ENCODE measurements around the gene DSG1.

The DSG1 gene

GRCh38 chr18:31373641-31374040 is 55.7 kb downstream of the DSG1 start:
- Histone ChIP-seq H3K4me1 (ENCODE audit: insufficient read depth, low read length) (no peaks in the 10 kb centered on the region), H3K36me3 (ENCODE audit: insufficient read depth, low read length) (no peaks in the 10 kb centered on the region), H3K9ac (ENCODE audit: low read depth, low read length) (no peak overlapping the region), H3K9me3 (ENCODE audit: control insufficient read depth, insufficient read depth, low read length) (no peaks in the 10 kb centered on the region)

GRCh38 chr18:31376477-31376876 is 58.5 kb downstream of the DSG1 start, which contains the start of gene DSG4:
TSS of gene DSG4 (plus strand) at chr18:31376777. CDS start at chr18:31376912, 135 bp downstream.
- no peaks in the 10 kb centered on the region for H3K9me3 ChIP-seq (ENCODE audit: control insufficient read depth, insufficient read depth, low read length)
- no peaks in the 10 kb centered on the region for H3K36me3 ChIP-seq (ENCODE audit: insufficient read depth, low read length)
- no peaks in the 10 kb centered on the region for H3K4me1 ChIP-seq (ENCODE audit: insufficient read depth, low read length)
- no peak within 1 kb of the TSS for H3K9ac ChIP-seq (ENCODE audit: low read depth, low read length)

GRCh38 chr18:31380912-31381311 is 63.0 kb downstream of the DSG1 start:
- Histone ChIP-seq H3K9me3 (ENCODE audit: control insufficient read depth, insufficient read depth, low read length) (no peaks in the 10 kb centered on the region), H3K4me1 (ENCODE audit: insufficient read depth, low read length) (no peaks in the 10 kb centered on the region), H3K9ac (ENCODE audit: low read depth, low read length) (no peak overlapping the region), H3K36me3 (ENCODE audit: insufficient read depth, low read length) (no peaks in the 10 kb centered on the region)

GRCh38 chr18:31382107-31382506 is 64.1 kb downstream of the DSG1 start:
- no peaks in the 10 kb centered on the region for H3K36me3 ChIP-seq (ENCODE audit: insufficient read depth, low read length)
- H3K4me1 ChIP-seq (ENCODE audit: insufficient read depth, low read length), result no peaks in the 10 kb centered on the region
- H3K9ac ChIP-seq (ENCODE audit: low read depth, low read length), result no peak overlapping the region
- no peaks in the 10 kb centered on the region for H3K9me3 ChIP-seq (ENCODE audit: control insufficient read depth, insufficient read depth, low read length)

DNA sequence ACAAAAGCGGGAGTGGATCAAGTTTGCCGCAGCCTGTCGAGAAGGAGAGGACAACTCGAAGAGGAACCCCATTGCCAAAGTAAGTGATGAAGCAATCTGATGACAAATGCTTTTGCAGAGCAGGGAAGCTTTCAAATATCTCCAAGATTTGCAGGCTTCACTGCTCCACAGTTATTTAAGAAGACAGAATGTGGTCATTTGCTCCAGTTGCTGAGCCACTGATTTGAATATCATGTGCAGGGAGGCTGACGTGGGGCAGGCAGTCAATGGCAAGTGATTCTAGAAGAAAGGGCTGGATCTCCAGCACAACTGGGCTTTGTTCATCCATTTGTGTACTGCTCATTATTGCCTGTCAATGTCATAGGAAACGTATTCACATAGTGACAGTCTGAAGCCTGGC is 68.8 kb downstream of the DSG1 start:
- no peaks in the 10 kb centered on the region for H3K9me3 ChIP-seq (ENCODE audit: control insufficient read depth, insufficient read depth, low read length)
- H3K9ac ChIP-seq (ENCODE audit: low read depth, low read length), result no peak overlapping the region
- no peaks in the 10 kb centered on the region for H3K4me1 ChIP-seq (ENCODE audit: insufficient read depth, low read length)
- no peaks in the 10 kb centered on the region for H3K36me3 ChIP-seq (ENCODE audit: insufficient read depth, low read length)

DNA sequence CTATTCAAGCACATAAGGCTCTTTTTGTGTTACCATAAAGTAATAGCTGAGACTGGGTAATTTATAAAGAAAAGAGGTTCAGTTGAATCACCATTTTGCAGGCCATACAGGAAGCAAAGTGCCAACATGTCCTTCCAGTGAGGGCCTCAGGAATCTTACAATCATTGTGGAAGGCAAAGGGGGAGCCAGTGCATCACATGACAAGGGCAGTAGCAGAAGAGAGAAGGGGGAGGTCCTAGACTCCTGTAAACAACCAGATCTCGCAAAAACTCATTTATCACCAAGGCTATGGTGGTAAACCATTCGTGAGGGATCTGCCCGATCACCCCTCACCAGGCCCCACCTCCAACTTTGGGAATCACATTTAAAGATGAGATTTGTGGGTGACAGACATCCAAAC is 75.3 kb downstream of the DSG1 start:
- Histone ChIP-seq H3K4me1 (ENCODE audit: insufficient read depth, low read length) (0 out of 2 replicates have a peak, but pooled peaks cover 3% of the 10 kb centered on the region), H3K9me3 (ENCODE audit: control insufficient read depth, insufficient read depth, low read length) (no peaks in the 10 kb centered on the region), H3K36me3 (ENCODE audit: insufficient read depth, low read length) (no peaks in the 10 kb centered on the region), H3K9ac (ENCODE audit: low read depth, low read length) (no peak overlapping the region)

DNA sequence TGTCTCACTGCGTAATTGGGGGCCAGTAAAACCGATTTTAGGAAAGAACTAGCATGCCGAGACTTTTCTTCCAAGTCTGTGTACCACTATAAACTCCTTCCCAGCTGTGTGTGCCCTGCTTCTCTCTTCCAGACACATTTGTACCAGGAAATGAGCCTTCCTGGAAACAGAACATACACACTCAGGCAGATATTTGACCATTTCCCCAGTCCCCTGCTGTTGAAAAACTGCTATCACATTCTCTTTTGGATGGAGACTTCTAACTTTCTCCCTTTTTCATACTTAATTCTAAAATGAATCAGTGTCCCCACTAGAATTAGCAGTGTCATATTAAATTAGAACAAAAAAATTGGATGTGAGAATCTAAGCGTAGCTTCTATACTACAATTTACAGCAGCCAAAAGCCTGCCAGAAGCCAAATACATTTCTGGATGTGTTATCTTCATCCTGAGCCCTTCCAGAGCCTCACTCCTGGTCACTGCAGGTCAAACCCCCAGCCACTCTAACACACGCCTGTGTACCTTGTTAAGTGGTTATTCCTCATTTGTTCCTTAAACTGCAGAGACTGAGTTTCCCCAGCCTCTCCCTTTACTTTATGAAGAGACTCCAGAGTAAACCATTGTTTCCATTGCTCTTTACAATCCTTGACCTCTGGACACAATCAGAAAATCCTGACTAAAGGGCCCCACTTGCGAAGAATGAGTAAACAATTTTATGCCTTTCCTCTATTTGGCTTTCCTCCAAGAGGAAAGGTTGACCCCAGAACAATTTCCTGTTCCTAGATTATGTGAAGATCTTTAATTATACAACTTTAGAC is 79.0 kb downstream of the DSG1 start:
- Histone ChIP-seq H3K36me3 (ENCODE audit: insufficient read depth, low read length) (no peaks in the 10 kb centered on the region), H3K4me1 (ENCODE audit: insufficient read depth, low read length) (0 out of 2 replicates have a peak, but pooled peaks cover 3% of the 10 kb centered on the region)

DNA sequence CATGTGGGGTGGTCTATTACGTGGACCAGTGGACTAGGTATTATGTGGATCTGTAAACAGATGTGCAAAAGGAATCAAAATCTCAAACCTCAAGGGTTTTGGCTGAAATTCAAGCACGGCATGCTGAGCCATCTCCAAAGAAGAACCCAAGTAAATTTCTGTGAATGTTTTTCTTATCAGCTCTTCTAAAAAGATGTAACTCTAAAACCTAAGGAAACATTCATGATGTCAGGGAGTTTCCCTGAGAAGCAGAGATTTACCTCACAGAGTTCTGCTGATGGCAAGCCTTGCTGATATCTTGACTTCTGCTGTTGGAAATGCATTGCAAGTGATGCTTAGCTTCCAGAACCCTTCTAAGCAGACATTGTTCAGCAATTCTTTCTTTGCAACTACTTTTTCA is 80.2 kb downstream of the DSG1 start:
- Histone ChIP-seq H3K4me1 (ENCODE audit: insufficient read depth, low read length) (0 out of 2 replicates have a peak, but pooled peaks cover 3% of the 10 kb centered on the region), H3K9ac (ENCODE audit: low read depth, low read length) (no peak overlapping the region), H3K36me3 (ENCODE audit: insufficient read depth, low read length) (no peaks in the 10 kb centered on the region), H3K9me3 (ENCODE audit: control insufficient read depth, insufficient read depth, low read length) (no peaks in the 10 kb centered on the region)

More for the DNA sequence above, 79.0 kb downstream of the DSG1 start:
- Histone ChIP-seq H3K9me3 (ENCODE audit: control insufficient read depth, insufficient read depth, low read length) (no peaks in the 10 kb centered on the region), H3K9ac (ENCODE audit: low read depth, low read length) (no peak overlapping the region)

- no peak overlapping the region for H3K9ac ChIP-seq (ENCODE audit: low read depth, low read length)
- no peaks in the 10 kb centered on the region for H3K9me3 ChIP-seq (ENCODE audit: control insufficient read depth, insufficient read depth, low read length)
- H3K36me3 ChIP-seq (ENCODE audit: insufficient read depth, low read length), result no peaks in the 10 kb centered on the region
- 0 out of 2 replicates have a peak, but pooled peaks cover 3% of the 10 kb centered on the region for H3K4me1 ChIP-seq (ENCODE audit: insufficient read depth, low read length)
Measured at GRCh38 chr18:31399306-31400032, 81.5 kb downstream of the DSG1 start.

GRCh38 chr18:31401156-31402025 is 83.4 kb downstream of the DSG1 start:
- Histone ChIP-seq H3K9ac (ENCODE audit: low read depth, low read length) (no peak overlapping the region), H3K36me3 (ENCODE audit: insufficient read depth, low read length) (no peaks in the 10 kb centered on the region), H3K9me3 (ENCODE audit: control insufficient read depth, insufficient read depth, low read length) (no peaks in the 10 kb centered on the region), H3K4me1 (ENCODE audit: insufficient read depth, low read length) (0 out of 2 replicates have a peak, but pooled peaks cover 3% of the 10 kb centered on the region)

DNA sequence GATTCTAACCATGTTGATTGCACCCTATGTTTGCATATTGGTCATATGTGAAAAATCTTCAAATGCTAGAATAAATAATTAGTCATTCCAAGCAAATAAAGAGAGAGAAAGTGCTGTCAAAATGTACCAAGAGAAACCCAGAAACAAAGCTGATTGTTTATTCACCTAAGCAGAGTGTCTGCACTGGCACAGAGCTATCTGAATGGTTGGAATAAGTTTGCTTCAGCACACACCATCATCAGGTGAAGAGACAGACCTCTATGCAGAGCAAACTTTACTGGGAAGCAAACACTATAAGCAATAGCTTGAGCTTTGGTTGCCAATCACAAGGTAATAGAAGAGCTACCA is 84.0 kb downstream of the DSG1 start:
- no peaks in the 10 kb centered on the region for H3K9me3 ChIP-seq (ENCODE audit: control insufficient read depth, insufficient read depth, low read length)
- H3K9ac ChIP-seq (ENCODE audit: low read depth, low read length), result no peak overlapping the region
- H3K4me1 ChIP-seq (ENCODE audit: insufficient read depth, low read length), result no peaks in the 10 kb centered on the region
- no peaks in the 10 kb centered on the region for H3K36me3 ChIP-seq (ENCODE audit: insufficient read depth, low read length)

GRCh38 chr18:31403409-31403808 is 85.4 kb downstream of the DSG1 start:
- H3K4me1 ChIP-seq (ENCODE audit: insufficient read depth, low read length), result no peaks in the 10 kb centered on the region
- no peaks in the 10 kb centered on the region for H3K36me3 ChIP-seq (ENCODE audit: insufficient read depth, low read length)
- no peak overlapping the region for H3K9ac ChIP-seq (ENCODE audit: low read depth, low read length)
- no peaks in the 10 kb centered on the region for H3K9me3 ChIP-seq (ENCODE audit: control insufficient read depth, insufficient read depth, low read length)
